K562 (cell line): ENCODE measurements around the gene PRAME. TPM values are rescaled to one million over a fixed set of nuclear protein-coding genes. Genes with fewer than 3 reads are reported as not detected.

Experiments
- ATAC-seq: fragments of 200-7000 bp; cut with Tn5 transposase; 3 replicates; pipeline ENCODE4 v1.9.1; 2020; ENCODE audit warnings: moderate library complexity
- BruUV-seq: library from RNA; stranded (reverse); fragments of 400-500 nt; replicated peaks from 2 replicates; lab custom pipeline; 2021; lab: Mats Ljungman, UMichigan
- CTCF ChIA-PET: fragments of 300-600 bp; formaldehyde crosslinking; extraction: SDS; loops from one replicate; lab custom pipeline; 2021; ENCODE audit warnings: low intra/inter-chr PET ratio; lab: Yijun Ruan, JAX
- POLR2A ChIA-PET: fragments of 300-600, 350-650 bp; sonication (Branson Sonifier 250); formaldehyde crosslinking; extraction: SDS; loops from one replicate; lab custom pipeline; 2021; ENCODE audit warnings: antibody characterized with exemption, inconsistent platforms; lab: Yijun Ruan, JAX
- DNase-seq, 4 experiments: peaks; one replicate each; pipeline versions ENCODE4 v3.0.0 to v3.0.0-alpha.2; 2011 to 2018; ENCODE audit warnings: low spot score in 3 of 4, mixed read lengths in 3 of 4; ENCODE audit errors: extremely low read depth in 1 of 4
- FAIRE-seq: peaks from 2 replicates; lab custom pipeline; 2011; peaks lifted over from hg19 to GRCh38; lab: Jason Lieb, UNC
- H2AFZ ChIP-seq: 2 replicates; pipeline ENCODE4 v1.6.0; 2011; ENCODE audit warnings: low read depth, low read length, control low read depth, inconsistent platforms
- H3K27ac ChIP-seq: fragments of 200-600 bp; 3 replicates; pipeline ENCODE4 v1.8.0; 2011; ENCODE audit warnings: low read depth, mild to moderate bottlenecking, control low read depth, inconsistent platforms, low read length, moderate library complexity, mixed read lengths; ENCODE audit errors: extremely low read depth
- H3K27me3 ChIP-seq, 2 experiments: fragments of 300-600 bp in 1 of 2; 2 replicates in 1 of 2; 3 replicates in 1 of 2; pipeline versions ENCODE4 v1.6.0 to v1.8.0; 2011; ENCODE audit warnings: inconsistent platforms in 2 of 2, low read length in 2 of 2, mild to moderate bottlenecking in 1 of 2, mixed read lengths in 1 of 2, moderate library complexity in 1 of 2; ENCODE audit not compliant: control insufficient read depth in 2 of 2, insufficient read depth in 2 of 2
- H3K36me3 ChIP-seq: fragments of 300-600 bp; 3 replicates; pipeline ENCODE4 v1.8.0; 2011; ENCODE audit warnings: mild to moderate bottlenecking, low read length, inconsistent platforms; ENCODE audit not compliant: control insufficient read depth, insufficient read depth
- H3K4me1 ChIP-seq, 2 experiments: fragments of 200-600 bp in 1 of 2; replicated peaks in 1 of 2; 2 replicates in 1 of 2; 3 replicates in 1 of 2; pipeline versions ENCODE4 v1.5.1 to v1.8.0; 2011; ENCODE audit warnings: inconsistent platforms in 2 of 2, low read length in 2 of 2, mild to moderate bottlenecking in 1 of 2, mixed read lengths in 1 of 2, moderate library complexity in 1 of 2; ENCODE audit not compliant: control insufficient read depth in 2 of 2, insufficient read depth in 2 of 2
- H3K4me2 ChIP-seq: 2 replicates; pipeline ENCODE4 v1.6.1; 2011; ENCODE audit warnings: low read length, control low read depth, inconsistent platforms, mixed read lengths; ENCODE audit not compliant: insufficient read depth
- H3K4me3 ChIP-seq: fragments of 200-600 bp; sonication (generic), shearing (Covaris generic); 2 replicates; pipeline ENCODE4 v1.5.1; 2016; ENCODE audit warnings: control low read depth, inconsistent platforms
- H3K79me2 ChIP-seq: fragments of 200-600 bp; 3 replicates; pipeline ENCODE4 v1.8.0; 2011; ENCODE audit warnings: low read length, inconsistent platforms; ENCODE audit not compliant: control insufficient read depth, insufficient read depth
- H3K9ac ChIP-seq, 2 experiments: 2 replicates each; pipeline versions ENCODE4 v1.6.0 to v1.6.1; 2011; ENCODE audit warnings: low read depth in 2 of 2, low read length in 2 of 2, control low read depth in 1 of 2, inconsistent platforms in 1 of 2, mild to moderate bottlenecking in 1 of 2, mixed read lengths in 1 of 2; ENCODE audit not compliant: insufficient read depth in 1 of 2
- H3K9me1 ChIP-seq: one replicate; pipeline ENCODE4 v1.6.0; 2011; ENCODE audit warnings: inconsistent platforms, mild to moderate bottlenecking, low read length, moderate library complexity; ENCODE audit not compliant: control insufficient read depth, insufficient read depth
- H3K9me3 ChIP-seq: replicated peaks from 2 replicates; pipeline ENCODE4 v1.5.1; 2011; ENCODE audit warnings: low read depth, low read length, inconsistent platforms; ENCODE audit not compliant: control insufficient read depth, insufficient read depth
- H4K20me1 ChIP-seq: replicated peaks from 2 replicates; pipeline ENCODE4 v1.6.1; 2011; ENCODE audit warnings: low read length, inconsistent platforms, mixed read lengths; ENCODE audit not compliant: control insufficient read depth, insufficient read depth
- BRCA1 ChIP-seq, 2 experiments: fragments of 450-650 bp in 1 of 2; sonication (generic) in 1 of 2; formaldehyde crosslinking in 1 of 2; IDR thresholded peaks; 2 replicates each; pipeline versions ENCODE4 v1.5.0 to v1.6.1; 2017 to 2020; ENCODE audit warnings: mild to moderate bottlenecking in 1 of 2, missing genetic modification reagents in 1 of 2
- FOXK1 ChIP-seq: sonication (generic); formaldehyde crosslinking; IDR thresholded peaks from 2 replicates; pipeline ENCODE4 v1.8.0; 2022; ENCODE audit warnings: missing genetic modification reagents, mild to moderate bottlenecking, borderline replicate concordance
- HDAC6 ChIP-seq: IDR thresholded peaks from 2 replicates; pipeline ENCODE4 v1.6.1; 2012; ENCODE audit warnings: low read depth, mild to moderate bottlenecking, control low read depth, inconsistent platforms, low read length, moderate library complexity
- KLF10 ChIP-seq: fragments of 250-450 bp; sonication (Bioruptor Pico); IDR thresholded peaks from 2 replicates; pipeline ENCODE4 v1.6.1; 2021; ENCODE audit warnings: matching md5 sums
- MAFK ChIP-seq: IDR thresholded peaks from 2 replicates; pipeline ENCODE4 v1.6.1; 2011; ENCODE audit warnings: low read length, improper control_type of control experiment
- MEF2A ChIP-seq: IDR thresholded peaks from 2 replicates; pipeline ENCODE4 v1.6.1; 2011; ENCODE audit warnings: low read depth, mild to moderate bottlenecking, low read length, moderate library complexity; ENCODE audit not compliant: control insufficient read depth
- NFIX ChIP-seq: fragments of 250-450 bp; sonication (Bioruptor Pico); IDR thresholded peaks from 2 replicates; pipeline ENCODE4 v1.4.0; 2020; ENCODE audit warnings: low read depth, mild to moderate bottlenecking, moderate library complexity
- PHTF2 ChIP-seq: fragments of 250-450 bp; sonication (Bioruptor Pico); IDR thresholded peaks from 2 replicates; pipeline ENCODE4 v1.5.0; 2021; ENCODE audit warnings: mild to moderate bottlenecking
- RAD21 ChIP-seq, 2 experiments: fragments of 250-450 bp in 1 of 2; fragments of 450-650 bp in 1 of 2; sonication (Bioruptor Pico) in 1 of 2; formaldehyde crosslinking in 1 of 2; IDR thresholded peaks in 1 of 2; conservative IDR thresholded peaks in 1 of 2; 2 replicates each; pipeline versions ENCODE4 v1.4.0 to v1.8.0; 2020 to 2022; ENCODE audit warnings: mild to moderate bottlenecking in 2 of 2, moderate library complexity in 1 of 2
- TGIF2 ChIP-seq: sonication (generic); formaldehyde crosslinking; IDR thresholded peaks from 2 replicates; pipeline ENCODE4 v1.8.1; 2022; ENCODE audit warnings: mild to moderate bottlenecking, missing genetic modification reagents, moderate library complexity
- UBTF ChIP-seq, 2 experiments: IDR thresholded peaks; 2 replicates each; pipeline ENCODE4 v1.6.1; 2012; ENCODE audit warnings: improper control_type of control experiment in 2 of 2, low read depth in 2 of 2, low read length in 2 of 2, borderline replicate concordance in 1 of 2
- USF2 ChIP-seq: sonication (generic); formaldehyde crosslinking; IDR thresholded peaks from 2 replicates; pipeline ENCODE4 v1.5.0; 2020; ENCODE audit warnings: missing genetic modification reagents
- ZFP36 ChIP-seq: fragments of 150-350 bp; IDR thresholded peaks from 2 replicates; pipeline ENCODE4 v1.6.1; 2018; ENCODE audit warnings: low read length, low read depth; ENCODE audit not compliant: partially characterized antibody
- ZNF655 ChIP-seq: fragments of 250-450 bp; sonication (Bioruptor Pico); IDR thresholded peaks from 2 replicates; pipeline ENCODE4 v1.5.0; 2021
- ZNF699 ChIP-seq: fragments of 250-450 bp; sonication (Bioruptor Pico); IDR thresholded peaks from 2 replicates; pipeline ENCODE4 v1.8.0; 2021; ENCODE audit warnings: mild to moderate bottlenecking, moderate library complexity; ENCODE audit not compliant: insufficient replicate concordance
- ZNF76 ChIP-seq: fragments of 250-450 bp; sonication (Bioruptor Pico); IDR thresholded peaks from 2 replicates; pipeline ENCODE4 v1.4.0; 2020; ENCODE audit warnings: mild to moderate bottlenecking, moderate library complexity, borderline replicate concordance
- ZNF830 ChIP-seq: fragments of 250-450 bp; sonication (Bioruptor Pico); IDR thresholded peaks from 2 replicates; pipeline ENCODE4 v1.5.0; 2021; ENCODE audit warnings: mild to moderate bottlenecking
- WGBS: fragments of 100-300 bp; shearing (Covaris generic); methylation state at CpG from one replicate; pipeline ENCODE4 v1.1.6; 2016; ENCODE audit warnings: low coverage, mixed read lengths; ENCODE audit not compliant: insufficient coverage; ENCODE audit errors: missing lambda C conversion rate; 5-methylcytosine and 5-hydroxymethylcytosine counted together
- in situ Hi-C: fragments of 300-500 bp; cut with MboI; formaldehyde crosslinking; loops from 4 replicates; pipeline ENCODE4 v1.15.0; 2018; ENCODE audit warnings: inconsistent platforms, mixed read lengths
- intact Hi-C: fragments of 100-400 bp; cut with micrococcal nuclease; formaldehyde crosslinking; loops from 2 replicates; pipeline ENCODE4 v1.14.2; 2022
- polyA plus RNA-seq, 8 experiments: library from polyadenylated mRNA; depleted of rRNA in 4 of 8; stranded (reverse) in 5 of 8; unstranded in 3 of 8; fragments of >200 nt; fragmentation: Nextera tagmentation in 2 of 8; fragmentation: Illumina TruSeq in 1 of 8; extraction: Ambion mirVana in 2 of 8; extraction: Trizol in 1 of 8; gene quantifications; 2 replicates each; pipeline versions ENCODE4 v1.2.1 to v1.2.3, GENCODE V29; 2011 to 2014; ENCODE audit warnings: inconsistent platforms in 1 of 8, missing spikeins in 1 of 8
- total RNA-seq, 7 experiments: library from RNA; depleted of rRNA in 6 of 7; stranded (reverse); fragments of >200 nt in 6 of 7; fragmentation: Illumina TruSeq in 2 of 7; extraction: Trizol in 2 of 7; gene quantifications; 2 replicates each; pipeline versions ENCODE4 v1.2.1 to v1.2.3, GENCODE V29; 2011 to 2021; ENCODE audit warnings: low replicate concordance in 1 of 7

The PRAME gene
- total and polyA plus RNA-seq, 9 of the 15 experiments (the other 6 are each of a cell fraction or from before 2014, with no cell fraction given): 662 to 2,141 (median 1,142) TPM

GRCh38 chr22:22576989-22577427 lies 17.9 kb upstream of the PRAME start:
- Histone ChIP-seq H3K27ac (no peak overlapping the region), H4K20me1 (0 out of 2 replicates have a peak, but pooled peaks cover 8% of the 10 kb centered on the region), H3K9me3 (no peaks in the 10 kb centered on the region), H3K9ac (no peak overlapping the region), H3K27me3 (peaks cover 49 to 62% of the 10 kb centered on the region in 2 experiments), H3K36me3 (no peaks in the 10 kb centered on the region), H3K9me1 (no peaks in the 10 kb centered on the region), H3K4me1 (peaks cover 0 to 14% of the 10 kb centered on the region in 2 experiments; a peak in 3 of 5 replicates), H2AFZ (peak overlapping the region; percentile 11), H3K4me3 (no peak overlapping the region), H3K4me2 (no peak overlapping the region), H3K79me2 (no peaks in the 10 kb centered on the region)
- CTCF ChIA-PET: interaction anchor here (0.6 to 6.0 kb wide), 19 partner anchors 9 to 379 kb away, joined by 3 to 58 read pairs (median 5); partner anchors contain the start of gene PRAME
- no TSS peak for BruUV-seq
- in situ Hi-C loops (no loop called here), intact Hi-C loops (loop anchor here (1.0 to 5.0 kb wide), 3 partner anchors 18 to 370 kb away; partner anchors contain the start of gene PRAME)
- POLR2A ChIA-PET: interaction anchor here (0.6 to 4.2 kb wide), 27 partner anchors 11 to 571 kb away, joined by 3 to 74 read pairs (median 5); partner anchors contain the start of genes PRAME and ZNF280A
- 9% methylated on average over 5 of the region's 5 CpGs for WGBS
- DNase-seq: no peak
- no peak for FAIRE-seq
- no peak for ATAC-seq
- TF ChIP-seq NFIX (CRISPR knock-in tag): no peak
- no peak for TF ChIP-seq ZFP36
- no peak for TF ChIP-seq HDAC6
- TF ChIP-seq KLF10: peak; percentile 73; the same call in 1 of the 2 replicates
- no peak for TF ChIP-seq UBTF (IDR thresholded peaks at IDR 0.05; ENCODE audit: borderline replicate concordance in 1 of 2, low read depth in 2 of 2, low read length in 2 of 2)
- TF ChIP-seq MEF2A: no peak
- TF ChIP-seq ZNF699 (CRISPR knock-in tag): no peak
- TF ChIP-seq TGIF2 (CRISPR knock-in tag): no peak
- no peak for TF ChIP-seq RAD21 (CRISPR knock-in tag; conservative IDR thresholded peaks at IDR 0.05 in 1 of 2, IDR thresholded peaks at IDR 0.05 in 1 of 2)
- 0 out of 2 replicates have a peak, but pooled peaks have one; percentile 65 for TF ChIP-seq PHTF2 (CRISPR knock-in tag)
- TF ChIP-seq ZNF76 (CRISPR knock-in tag): no peak
- TF ChIP-seq ZNF655 (CRISPR knock-in tag): peak; percentile 63; the same call in 1 of the 2 replicates
- TF ChIP-seq MAFK: no peak
- 0 out of 2 replicates have a peak, but pooled peaks have one; percentile 17 for TF ChIP-seq ZNF830
- TF ChIP-seq BRCA1 (IDR thresholded peaks at IDR 0.05): no peak
- TF ChIP-seq BRCA1 (CRISPR knock-in tag; IDR thresholded peaks at IDR 0.05): 0 out of 2 replicates have a peak, but pooled peaks have one; percentile 14
- TF ChIP-seq FOXK1 (CRISPR knock-in tag): no peak
- TF ChIP-seq USF2 (CRISPR knock-in tag): no peak; the same call in 1 of the 2 replicates
